ENCODE results near the gene PRDM1. TPM values are rescaled to one million over a fixed set of nuclear protein-coding genes. Genes with fewer than 3 reads are reported as not detected.
A peak's percentile ranks its signal among the peaks of the same experiment; 100 is the strongest.

PRDM1 gene
- total RNA-seq, 1 experiment from 2014 or later, result 0.84 TPM

- no peaks in the 10 kb centered on the region for H3K4me1 ChIP-seq (replicated peaks)
- no peak overlapping the region for H3K4me3 ChIP-seq
- H3K36me3 ChIP-seq, result peaks cover 22% of the 10 kb centered on the region
- no peaks in the 10 kb centered on the region for H3K9me3 ChIP-seq (replicated peaks)
- H3K27me3 ChIP-seq (replicated peaks), result no peaks in the 10 kb centered on the region
- DNase-seq (ENCODE audit: low read depth in 1 of 2, low spot score in 2 of 2), result no peak
- H3K27ac ChIP-seq, result no peak overlapping the region
Measured at GRCh38 chr6:106106276-106107042, 20.3 kb downstream of the PRDM1 start.

- no peak overlapping the region for H3K27ac ChIP-seq
- H3K27me3 ChIP-seq (replicated peaks), result no peaks in the 10 kb centered on the region
- H3K4me3 ChIP-seq, result no peak overlapping the region
- H3K9me3 ChIP-seq (replicated peaks), result no peaks in the 10 kb centered on the region
- no peak for DNase-seq (ENCODE audit: low read depth in 1 of 2, low spot score in 2 of 2)
- H3K4me1 ChIP-seq (replicated peaks), result no peaks in the 10 kb centered on the region; the same call in 1 of the 2 replicates
- H3K36me3 ChIP-seq, result peaks cover 22% of the 10 kb centered on the region
Measured at GRCh38 chr6:106107043-106107613, 21.0 kb downstream of the PRDM1 start.

- H3K36me3 ChIP-seq, result peaks cover 22% of the 10 kb centered on the region
- no peak for DNase-seq (ENCODE audit: low read depth in 1 of 2, low spot score in 2 of 2)
- no peak overlapping the region for H3K4me3 ChIP-seq
- H3K27ac ChIP-seq, result no peak overlapping the region
- no peaks in the 10 kb centered on the region for H3K27me3 ChIP-seq (replicated peaks)
- H3K4me1 ChIP-seq (replicated peaks), result peaks cover 4% of the 10 kb centered on the region
- H3K9me3 ChIP-seq (replicated peaks), result no peaks in the 10 kb centered on the region
Measured at GRCh38 chr6:106108129-106108528, 22.0 kb downstream of the PRDM1 start.

GRCh38 chr6:106109029-106109428 is 22.9 kb downstream of the PRDM1 start:
- Histone ChIP-seq H3K4me3 (no peak overlapping the region), H3K4me1 (replicated peaks) (peaks cover 4% of the 10 kb centered on the region), H3K36me3 (peaks cover 22% of the 10 kb centered on the region), H3K27me3 (replicated peaks) (no peaks in the 10 kb centered on the region), H3K27ac (no peak overlapping the region), H3K9me3 (replicated peaks) (no peaks in the 10 kb centered on the region)
- no peak for DNase-seq (ENCODE audit: low read depth in 1 of 2, low spot score in 2 of 2)

- peaks cover 20% of the 10 kb centered on the region for H3K36me3 ChIP-seq
- peaks cover 4% of the 10 kb centered on the region for H3K4me1 ChIP-seq (replicated peaks)
- H3K27ac ChIP-seq, result no peak overlapping the region
- no peak overlapping the region for H3K4me3 ChIP-seq
- no peaks in the 10 kb centered on the region for H3K9me3 ChIP-seq (replicated peaks)
- peak in 1 of 2 experiments; percentile 28 for DNase-seq (ENCODE audit: low read depth in 1 of 2, low spot score in 2 of 2)
- H3K27me3 ChIP-seq (replicated peaks), result no peaks in the 10 kb centered on the region
Measured at GRCh38 chr6:106110164-106110826, 24.2 kb downstream of the PRDM1 start.

GRCh38 chr6:106112433-106112832 is 26.3 kb downstream of the PRDM1 start:
- H3K27ac ChIP-seq, result no peak overlapping the region
- H3K36me3 ChIP-seq, result no peaks in the 10 kb centered on the region
- H3K27me3 ChIP-seq (replicated peaks), result no peaks in the 10 kb centered on the region
- H3K4me3 ChIP-seq, result no peak overlapping the region
- no peaks in the 10 kb centered on the region for H3K9me3 ChIP-seq (replicated peaks)
- DNase-seq (ENCODE audit: low read depth in 1 of 2, low spot score in 2 of 2), result no peak
- peaks cover 11% of the 10 kb centered on the region for H3K4me1 ChIP-seq (replicated peaks)

GRCh38 chr6:106113256-106113959 is 27.3 kb downstream of the PRDM1 start:
- no peak overlapping the region for H3K4me3 ChIP-seq
- no peak for DNase-seq (ENCODE audit: low read depth in 1 of 2, low spot score in 2 of 2)
- H3K27me3 ChIP-seq (replicated peaks), result no peaks in the 10 kb centered on the region
- H3K27ac ChIP-seq, result no peak overlapping the region
- H3K4me1 ChIP-seq (replicated peaks), result peaks cover 11% of the 10 kb centered on the region
- H3K9me3 ChIP-seq (replicated peaks), result no peaks in the 10 kb centered on the region
- no peaks in the 10 kb centered on the region for H3K36me3 ChIP-seq

- peak in 1 of 2 experiments; percentile 26 for DNase-seq (ENCODE audit: low read depth in 1 of 2, low spot score in 2 of 2)
- Histone ChIP-seq H3K27ac (no peak overlapping the region), H3K27me3 (replicated peaks) (no peaks in the 10 kb centered on the region), H3K36me3 (no peaks in the 10 kb centered on the region), H3K9me3 (replicated peaks) (no peaks in the 10 kb centered on the region), H3K4me1 (replicated peaks) (peaks cover 19% of the 10 kb centered on the region), H3K4me3 (no peak overlapping the region)
Measured at GRCh38 chr6:106114492-106114891, 28.4 kb downstream of the PRDM1 start.

- no peak overlapping the region for H3K27ac ChIP-seq
- H3K36me3 ChIP-seq, result no peaks in the 10 kb centered on the region
- no peaks in the 10 kb centered on the region for H3K9me3 ChIP-seq (replicated peaks)
- H3K4me3 ChIP-seq, result no peak overlapping the region
- H3K4me1 ChIP-seq (replicated peaks), result peaks cover 27% of the 10 kb centered on the region
- no peak for DNase-seq (ENCODE audit: low read depth in 1 of 2, low spot score in 2 of 2)
- H3K27me3 ChIP-seq (replicated peaks), result no peaks in the 10 kb centered on the region
Measured at GRCh38 chr6:106115286-106115685, 29.1 kb downstream of the PRDM1 start.

GRCh38 chr6:106116125-106116832 is 30.1 kb downstream of the PRDM1 start:
- no peaks in the 10 kb centered on the region for H3K27me3 ChIP-seq (replicated peaks)
- no peaks in the 10 kb centered on the region for H3K36me3 ChIP-seq
- H3K9me3 ChIP-seq (replicated peaks), result no peaks in the 10 kb centered on the region
- peak in 1 of 2 experiments; percentile 6 for DNase-seq (ENCODE audit: low read depth in 1 of 2, low spot score in 2 of 2)
- no peak overlapping the region for H3K4me3 ChIP-seq
- peaks cover 30% of the 10 kb centered on the region for H3K4me1 ChIP-seq (replicated peaks)
- H3K27ac ChIP-seq, result no peak overlapping the region

- H3K4me3 ChIP-seq, result no peak overlapping the region
- H3K27ac ChIP-seq, result no peak overlapping the region
- peaks cover 25% of the 10 kb centered on the region for H3K4me1 ChIP-seq (replicated peaks)
- H3K9me3 ChIP-seq (replicated peaks), result no peaks in the 10 kb centered on the region
- no peaks in the 10 kb centered on the region for H3K27me3 ChIP-seq (replicated peaks)
- DNase-seq (ENCODE audit: low read depth in 1 of 2, low spot score in 2 of 2), result no peak
- no peaks in the 10 kb centered on the region for H3K36me3 ChIP-seq
Measured at GRCh38 chr6:106117579-106117978, 31.4 kb downstream of the PRDM1 start.

GRCh38 chr6:106118835-106119431 is 32.8 kb downstream of the PRDM1 start:
- H3K36me3 ChIP-seq, result no peaks in the 10 kb centered on the region
- no peaks in the 10 kb centered on the region for H3K9me3 ChIP-seq (replicated peaks)
- no peak overlapping the region for H3K4me3 ChIP-seq
- peak overlapping the region; percentile 70 for H3K27ac ChIP-seq
- no peaks in the 10 kb centered on the region for H3K27me3 ChIP-seq (replicated peaks)
- H3K4me1 ChIP-seq (replicated peaks), result peaks cover 25% of the 10 kb centered on the region
- DNase-seq (ENCODE audit: low read depth in 1 of 2, low spot score in 2 of 2), result no peak

GRCh38 chr6:106119546-106119945 is 33.4 kb downstream of the PRDM1 start:
- Histone ChIP-seq H3K27ac (peak overlapping the region; percentile 70), H3K4me1 (replicated peaks) (peaks cover 25% of the 10 kb centered on the region), H3K36me3 (no peaks in the 10 kb centered on the region), H3K4me3 (no peak overlapping the region), H3K9me3 (replicated peaks) (no peaks in the 10 kb centered on the region), H3K27me3 (replicated peaks) (no peaks in the 10 kb centered on the region)
- DNase-seq (ENCODE audit: low read depth in 1 of 2, low spot score in 2 of 2), result peak in 1 of 2 experiments; percentile 73

Measured in SJSA1 (cell line).